Subcutaneous preadipocyte (primary cell): ENCODE measurements around the gene SEC31A. TPM values are rescaled to one million over a fixed set of nuclear protein-coding genes. Genes with fewer than 3 reads are reported as not detected.

Experiments used
- total RNA-seq: library from RNA; depleted of rRNA; stranded (reverse); fragments of >200 nt; gene quantifications from 2 replicates; pipeline ENCODE4 v1.2.3, GENCODE V29; 2012

Gene SEC31A
- total RNA-seq = 266 and 308 TPM in 2 replicates

GRCh38 chr4:82890901-82891706, at the start of gene SEC31A:
Gene SEC31A (minus strand): TSS chr4:82891153. CDS start chr4:82881936, 9,217 bp downstream.

GRCh38 chr4:82900411-82901182, 9.6 kb upstream of the SEC31A start, which contains the start of gene THAP9:
Gene THAP9 (plus strand): TSS chr4:82900735. CDS start chr4:82900803, 68 bp downstream.

GRCh38 chr4:82798168-82799005, 92.6 kb downstream of the SEC31A start, which contains the start of gene SCD5:
Gene SCD5 (minus strand): TSS chr4:82798796. CDS start chr4:82798537, 259 bp downstream.

Other genes starting within 250 kb of the SEC31A start
- 7.6 and 9.9 TPM in 2 replicates for gene SCD5, start 92.4 kb downstream of the SEC31A start, total RNA-seq
- gene THAP9, start 9.6 kb upstream of the SEC31A start, total RNA-seq = 3.3 and 3.5 TPM in 2 replicates
- gene LIN54, start 119.7 kb upstream of the SEC31A start, total RNA-seq = 13.2 and 17.4 TPM in 2 replicates
- gene COPS4, start 144.0 kb upstream of the SEC31A start, total RNA-seq = 103 and 107 TPM in 2 replicates
- 1.8 TPM in 1 of 2 replicates, not detected in the other for gene PLAC8, start 223.6 kb upstream of the SEC31A start, total RNA-seq